Testis (tissue), 2 donors: ENCODE data around the gene DDN.

Experiments used
- POLR2A ChIP-seq: fragments of 450-650 bp; IDR thresholded peaks from one replicate; pipeline ENCODE4 v1.6.1; 2017; ENCODE audit warnings: antibody characterized with exemption, mild to moderate bottlenecking, moderate library complexity
- TF ChIP-seq, protein P1 (sequence below), 3 experiments: fragments of 450-650 bp in 2 of 3; fragments of 200-600 bp in 1 of 3; sonication (generic) in 1 of 3; IDR thresholded peaks; one replicate each; pipeline ENCODE4 v1.5.1; 2016 to 2019; ENCODE audit warnings: antibody characterized with exemption in 3 of 3, mild to moderate bottlenecking in 2 of 3, moderate library complexity in 1 of 3

DNA sequence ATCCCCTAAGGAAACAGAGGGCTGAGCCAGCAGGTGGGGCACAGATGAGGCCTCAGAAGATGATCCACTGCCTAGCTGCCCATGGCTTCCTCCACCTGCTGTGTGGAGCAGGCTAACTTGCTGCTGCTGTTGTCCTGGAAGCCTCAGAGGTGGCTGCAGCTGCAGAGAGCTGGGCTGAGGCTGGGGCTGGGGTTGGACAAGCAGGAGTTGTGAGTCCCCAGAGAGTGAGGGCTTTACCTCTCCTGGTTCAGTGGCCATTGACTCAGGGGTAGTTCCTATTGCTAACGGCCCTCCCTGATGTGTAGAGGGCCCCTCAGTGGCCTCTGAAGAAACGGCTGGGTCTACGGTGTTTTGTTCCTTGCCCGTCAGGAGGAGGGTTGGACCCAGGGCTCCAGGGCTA, 33.1 kb upstream of the DDN start:
- TF ChIP-seq, protein P1, sequence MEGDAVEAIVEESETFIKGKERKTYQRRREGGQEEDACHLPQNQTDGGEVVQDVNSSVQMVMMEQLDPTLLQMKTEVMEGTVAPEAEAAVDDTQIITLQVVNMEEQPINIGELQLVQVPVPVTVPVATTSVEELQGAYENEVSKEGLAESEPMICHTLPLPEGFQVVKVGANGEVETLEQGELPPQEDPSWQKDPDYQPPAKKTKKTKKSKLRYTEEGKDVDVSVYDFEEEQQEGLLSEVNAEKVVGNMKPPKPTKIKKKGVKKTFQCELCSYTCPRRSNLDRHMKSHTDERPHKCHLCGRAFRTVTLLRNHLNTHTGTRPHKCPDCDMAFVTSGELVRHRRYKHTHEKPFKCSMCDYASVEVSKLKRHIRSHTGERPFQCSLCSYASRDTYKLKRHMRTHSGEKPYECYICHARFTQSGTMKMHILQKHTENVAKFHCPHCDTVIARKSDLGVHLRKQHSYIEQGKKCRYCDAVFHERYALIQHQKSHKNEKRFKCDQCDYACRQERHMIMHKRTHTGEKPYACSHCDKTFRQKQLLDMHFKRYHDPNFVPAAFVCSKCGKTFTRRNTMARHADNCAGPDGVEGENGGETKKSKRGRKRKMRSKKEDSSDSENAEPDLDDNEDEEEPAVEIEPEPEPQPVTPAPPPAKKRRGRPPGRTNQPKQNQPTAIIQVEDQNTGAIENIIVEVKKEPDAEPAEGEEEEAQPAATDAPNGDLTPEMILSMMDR (IDR thresholded peaks at IDR 0.05), result no peak
- no peak for TF ChIP-seq POLR2A
